Kidney glomerular epithelial cell (primary cell): Measurements from ENCODE around the gene SLC17A9.

Experiments used
- DNase-seq: peaks from one replicate; lab custom pipeline; 2025; lab: John Stamatoyannopoulos, UW

SLC17A9 gene

DNA sequence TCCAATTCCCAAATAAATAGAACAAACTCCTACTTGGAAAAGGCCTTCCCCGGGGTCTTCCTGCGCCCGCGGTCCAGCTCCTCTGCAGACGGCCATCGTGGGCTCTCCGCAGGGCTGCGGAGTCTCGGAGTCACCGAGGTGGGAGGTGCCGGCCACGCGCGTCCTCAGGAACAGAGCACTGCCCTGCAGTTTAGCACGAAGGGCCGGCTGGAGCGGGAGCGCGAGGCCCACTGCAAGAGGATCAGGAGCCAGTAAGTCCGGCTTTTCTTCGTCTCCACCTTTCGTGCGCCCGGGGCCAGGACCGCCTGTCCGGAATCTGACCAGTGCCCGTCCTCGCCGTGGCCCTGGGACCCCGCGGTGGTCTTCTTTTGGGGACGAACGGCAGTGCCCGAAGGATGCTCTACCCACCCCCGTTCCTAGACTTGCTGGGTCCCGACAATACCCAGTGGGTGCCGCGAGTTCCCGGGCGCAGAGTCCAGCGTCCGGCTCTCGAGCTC lies 52.9 kb downstream of the SLC17A9 start:
- no peak for DNase-seq

DNA sequence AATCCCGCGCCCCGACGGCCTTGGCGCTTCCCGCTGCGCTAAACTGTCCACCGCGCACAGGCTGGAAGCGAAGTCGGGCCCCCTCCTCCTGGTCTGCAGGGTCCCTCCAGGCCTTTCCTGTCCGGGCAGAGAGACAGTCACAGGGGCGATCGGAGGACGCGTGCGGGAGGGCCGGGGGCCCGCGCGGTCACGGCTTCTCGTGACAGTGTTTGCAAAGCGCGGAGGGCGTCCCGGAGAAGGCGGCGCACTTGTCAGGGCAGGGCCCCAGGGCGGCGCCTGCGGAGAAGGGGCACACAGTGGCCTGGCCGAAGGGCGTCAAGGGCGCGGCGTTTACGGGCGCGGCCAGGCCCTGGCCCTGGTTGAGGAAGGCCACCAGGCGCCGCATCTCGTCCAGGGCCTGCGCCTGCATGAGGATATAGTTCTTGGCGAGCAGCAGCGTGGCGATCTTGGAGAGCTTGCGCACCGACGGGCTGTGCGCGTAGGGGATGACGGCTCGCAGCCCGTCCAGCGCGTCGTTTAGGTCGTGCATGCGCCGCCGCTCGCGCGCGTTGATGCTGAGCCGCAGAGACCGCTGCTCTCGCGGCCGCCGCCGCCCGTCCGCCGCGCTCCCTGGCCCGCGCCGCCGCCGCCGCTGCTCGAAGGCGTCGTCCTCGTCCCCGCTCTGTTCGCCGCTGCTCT lies 53.5 kb downstream of the SLC17A9 start:
- no peak for DNase-seq

DNA sequence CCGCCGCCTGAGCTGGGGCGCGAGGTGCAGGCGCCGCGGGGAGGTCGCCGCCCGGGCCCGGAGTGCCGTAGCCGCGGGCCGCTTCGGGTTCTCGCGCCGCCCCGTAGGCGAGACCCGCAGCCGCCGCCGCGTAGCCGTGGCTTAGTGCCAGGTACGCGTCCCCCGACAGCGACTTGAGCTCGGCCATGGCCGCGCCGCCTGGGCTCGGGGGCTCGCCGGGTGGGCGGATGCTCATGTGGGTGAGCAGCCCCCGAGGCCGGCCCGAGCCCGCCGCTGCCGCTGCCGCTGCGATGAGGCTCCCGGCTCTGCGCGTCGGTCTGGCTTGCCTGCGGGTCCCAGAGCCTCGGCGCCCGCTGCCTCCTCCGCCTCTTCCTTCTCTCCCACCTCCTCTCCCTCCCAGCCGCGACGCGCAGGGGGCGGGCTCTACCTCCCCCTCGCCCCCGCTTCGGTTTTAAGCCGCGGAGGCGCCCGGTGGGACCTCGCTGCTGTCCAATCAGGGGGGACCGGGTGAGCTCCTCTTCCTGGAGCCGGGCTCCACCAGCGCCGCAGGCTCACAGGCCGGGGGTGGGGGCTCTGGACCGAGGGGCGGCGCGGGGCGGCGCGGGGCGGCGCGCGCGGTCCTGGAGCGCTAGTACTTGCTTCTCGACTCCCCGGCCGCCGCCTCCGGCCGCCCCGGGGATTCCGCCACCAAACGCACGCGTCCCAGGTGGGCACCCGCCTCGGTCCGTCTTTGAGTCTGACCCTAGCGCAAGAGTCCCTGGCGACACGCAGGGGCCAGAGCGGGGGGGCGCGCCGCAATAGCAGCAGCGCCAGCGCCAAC lies 54.2 kb downstream of the SLC17A9 start, which contains the start of gene BHLHE23:
Gene BHLHE23 (minus strand): TSS at position 425 of the 820 bp plus-strand sequence. CDS start 190 bp downstream, at position 235.
- DNase-seq, result no peak

DNA sequence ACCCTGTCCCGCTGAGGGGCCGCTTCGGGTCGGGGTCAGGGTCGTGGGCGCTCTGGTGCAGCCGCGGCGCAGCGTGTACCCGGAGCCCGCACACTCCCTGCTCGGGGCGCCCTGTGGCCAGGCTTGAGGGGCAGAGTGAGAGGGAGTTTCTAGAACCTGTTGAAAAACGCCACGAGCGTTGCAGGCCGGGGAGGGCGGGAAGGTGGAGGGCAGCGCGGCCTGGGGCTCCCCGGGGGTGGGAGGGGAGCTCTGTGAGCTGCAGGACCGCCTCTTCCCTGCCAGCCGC lies 54.8 kb downstream of the SLC17A9 start:
- no peak for DNase-seq

DNA sequence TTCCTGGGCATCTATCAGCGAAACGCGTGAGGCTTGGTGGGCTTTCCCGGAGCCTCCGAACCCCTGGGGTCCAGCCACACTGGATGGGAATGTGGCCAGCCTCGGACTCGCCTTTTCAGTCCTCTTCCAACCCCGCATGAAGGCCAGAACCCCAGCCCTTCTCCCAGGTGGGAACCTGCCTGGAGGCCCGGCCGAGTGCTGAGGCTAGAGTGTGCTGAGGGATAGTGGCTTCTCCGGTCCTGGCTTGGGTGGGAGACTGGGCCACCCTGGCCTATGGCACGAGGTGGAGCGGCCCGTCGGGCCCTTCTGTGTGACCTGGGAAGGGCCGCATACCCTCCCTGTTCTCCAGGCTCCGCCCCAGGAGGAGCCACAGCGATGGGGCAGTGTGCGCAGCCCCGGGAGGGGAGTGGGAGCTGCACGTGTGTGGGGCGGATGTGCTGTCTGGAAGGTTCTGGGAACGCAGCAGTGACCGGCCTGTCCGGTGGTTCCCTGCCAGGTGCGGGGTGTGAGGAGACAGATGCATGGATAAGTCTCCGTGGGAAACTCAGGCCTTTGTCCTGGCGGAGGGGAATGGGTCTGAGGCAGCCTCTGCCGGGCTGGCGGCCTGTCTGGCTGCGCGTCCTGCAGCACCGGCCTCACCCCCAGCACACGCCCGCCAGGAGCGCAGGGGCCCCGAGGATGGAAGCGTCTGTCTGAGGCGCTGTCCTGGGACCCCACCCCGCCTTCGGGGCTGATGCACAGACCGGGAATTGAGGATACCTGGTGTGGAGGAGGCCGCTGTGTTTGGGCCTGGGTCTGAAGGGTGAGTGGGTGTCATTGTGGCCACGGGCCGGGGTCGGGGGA lies 55.4 kb downstream of the SLC17A9 start:
- no peak for DNase-seq

DNA sequence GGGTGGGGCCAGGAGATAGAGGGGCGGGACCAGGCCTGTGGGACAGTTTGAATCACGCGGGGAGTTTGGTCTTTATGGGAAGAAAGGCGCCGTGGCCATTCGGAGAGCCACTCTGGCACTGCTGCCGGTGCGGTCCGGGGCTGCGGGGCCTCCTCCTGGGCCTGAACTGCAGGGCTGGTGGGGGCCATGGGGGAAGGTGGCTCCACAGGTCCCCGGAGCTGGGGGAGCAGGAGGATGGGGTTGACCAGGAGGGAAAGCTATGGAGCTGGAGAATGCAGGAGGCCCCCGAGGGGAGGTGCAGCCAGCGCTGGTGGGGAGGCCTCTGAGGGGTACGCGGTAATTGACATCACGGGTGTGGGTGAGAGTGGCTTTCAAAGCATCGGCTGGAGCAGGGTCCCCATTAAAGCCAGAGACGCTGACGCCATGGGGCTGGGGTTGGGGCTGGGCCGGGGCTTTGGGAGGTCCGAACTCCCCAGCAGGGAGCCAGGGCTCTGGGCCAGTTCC lies 56.1 kb downstream of the SLC17A9 start:
- DNase-seq, result no peak

DNA sequence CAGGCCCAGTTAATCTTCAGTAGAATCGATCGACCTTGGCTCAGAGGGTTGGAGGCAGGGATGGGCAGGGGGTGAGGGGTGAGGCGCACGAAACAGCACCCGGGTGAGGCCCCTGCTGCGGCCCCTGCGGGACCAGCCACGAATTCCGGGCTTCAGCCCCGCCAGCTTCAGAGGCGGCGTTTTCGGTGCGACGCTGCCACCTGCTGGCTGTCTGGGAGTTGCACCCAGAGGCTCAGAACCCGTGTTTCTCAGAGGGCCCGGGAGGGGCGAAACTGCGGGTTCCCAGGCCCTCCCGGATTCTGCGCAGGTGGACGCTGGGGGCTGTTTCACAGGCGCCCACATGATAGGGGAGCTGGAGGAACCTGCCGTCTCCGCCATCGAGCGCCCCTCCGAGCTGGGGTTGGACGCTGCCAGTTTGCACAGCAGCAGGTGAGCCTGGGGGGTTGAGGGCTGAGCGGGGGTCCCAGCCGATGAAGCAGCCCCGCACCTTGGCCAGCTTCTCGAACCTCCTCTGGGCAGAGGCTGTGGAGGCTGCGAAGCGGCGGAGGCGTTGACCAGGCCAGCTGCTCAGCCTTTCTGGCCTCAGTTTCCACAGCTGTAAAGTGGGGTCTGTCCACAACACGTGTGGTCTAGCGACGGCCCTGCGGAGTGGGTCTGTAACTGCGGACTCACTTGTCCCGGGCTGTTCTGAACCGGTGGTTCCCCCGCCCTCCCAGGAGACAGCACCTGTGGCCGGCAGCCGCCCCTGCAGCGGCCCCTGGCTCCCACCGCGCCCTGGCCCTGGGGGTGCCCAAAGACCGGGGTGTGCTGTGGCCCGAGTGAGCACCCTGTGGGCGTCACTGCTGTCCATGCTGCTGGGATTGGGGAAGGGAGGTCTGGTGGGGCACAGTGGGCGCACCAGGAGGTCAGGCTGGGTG lies 56.8 kb downstream of the SLC17A9 start:
- peak; percentile 20 for DNase-seq

DNA sequence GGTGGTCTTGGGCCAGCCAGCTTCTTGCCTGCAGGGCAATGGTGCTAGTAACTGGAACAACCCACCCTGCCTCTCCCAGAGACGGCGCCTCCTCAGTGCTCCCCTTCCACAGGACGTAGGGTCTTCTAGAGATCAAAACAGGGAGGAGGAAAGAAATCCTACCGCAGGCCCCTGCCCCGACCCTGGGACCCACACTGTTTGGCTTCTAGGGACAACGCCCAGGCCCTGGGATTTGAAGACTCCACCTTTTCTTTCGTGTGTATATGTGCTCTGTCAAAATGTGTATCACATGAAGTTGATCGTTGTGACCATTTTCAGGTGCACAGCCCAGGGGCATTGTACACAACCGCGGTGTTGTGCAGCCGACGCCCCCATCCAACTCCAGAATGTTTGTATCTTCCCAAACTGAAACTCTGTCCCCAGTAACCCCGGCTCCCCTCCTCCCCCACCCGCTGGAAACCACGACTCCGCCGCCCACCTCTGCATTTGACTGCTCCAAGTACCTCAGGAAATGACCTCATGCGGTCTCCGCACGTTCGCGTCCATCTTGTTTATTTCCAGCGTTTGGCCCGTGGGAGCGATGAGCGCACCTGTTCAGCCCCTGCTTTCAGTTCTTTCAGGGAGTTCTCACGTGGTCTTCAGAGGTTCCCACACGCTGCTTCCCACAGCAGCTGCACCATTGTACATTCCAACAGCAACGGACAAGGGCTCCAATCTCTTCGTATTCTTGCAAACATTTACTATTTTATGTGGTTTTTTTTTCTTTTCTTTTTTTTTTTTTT lies 57.7 kb downstream of the SLC17A9 start:
- DNase-seq, result no peak

DNA sequence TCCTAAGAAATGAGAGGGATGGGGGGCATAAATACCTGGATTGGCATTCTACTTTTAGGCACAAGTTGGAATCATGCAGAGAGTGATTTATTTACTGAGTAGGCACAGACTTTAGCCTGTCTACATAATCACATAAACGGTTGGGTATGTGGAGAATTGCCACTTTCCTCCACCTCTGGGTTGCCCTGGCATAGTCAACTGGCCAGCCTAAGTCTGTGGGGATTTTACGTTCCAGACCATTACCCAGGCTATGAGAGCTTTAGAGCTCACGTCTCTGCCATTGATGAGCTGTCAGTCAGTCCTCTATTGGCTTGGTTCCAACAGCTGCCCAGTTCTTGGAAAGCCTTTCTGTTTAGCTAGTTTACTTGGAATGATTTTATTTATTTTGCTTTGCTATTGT lies 59.3 kb downstream of the SLC17A9 start:
- peak; percentile 84 for DNase-seq

DNA sequence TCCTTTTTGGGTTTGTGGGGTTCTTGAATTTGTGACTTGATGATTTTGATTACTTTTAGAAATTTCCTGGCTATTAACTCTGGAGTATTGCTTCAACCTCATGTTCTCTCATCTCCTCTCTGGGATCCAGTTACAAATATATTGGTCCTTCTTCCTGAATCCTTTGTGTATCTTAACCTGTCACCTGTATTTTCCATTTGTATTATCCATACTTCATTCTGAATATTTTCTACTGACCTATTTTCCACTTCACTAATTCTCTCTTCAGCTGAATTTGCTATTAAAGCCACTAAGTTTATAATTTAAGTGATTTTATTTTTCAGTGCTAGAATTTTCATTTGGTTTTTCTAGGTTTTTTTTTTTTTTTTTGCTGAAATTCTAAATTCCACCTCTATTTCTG lies 60.7 kb downstream of the SLC17A9 start:
- DNase-seq, result no peak

DNA sequence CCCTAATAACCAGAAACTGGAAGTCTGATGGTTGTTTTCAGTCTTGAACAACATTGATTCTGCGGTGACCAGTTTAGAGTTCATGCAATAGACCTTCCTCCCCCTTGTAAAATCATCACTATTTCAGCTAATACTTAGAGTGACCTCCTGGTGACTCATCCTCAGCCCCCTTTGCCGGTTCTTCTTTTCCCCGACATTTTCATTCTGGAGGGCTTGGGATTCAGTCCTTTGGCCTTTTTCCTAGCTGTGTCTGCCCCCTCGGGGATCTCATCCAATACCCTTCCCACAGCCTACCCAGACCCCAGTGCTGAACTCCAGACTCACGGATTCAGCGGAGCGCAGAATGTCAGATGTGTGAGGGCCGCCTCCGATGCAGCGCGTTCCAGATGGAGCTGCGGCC lies 61.8 kb downstream of the SLC17A9 start:
- DNase-seq, result no peak

DNA sequence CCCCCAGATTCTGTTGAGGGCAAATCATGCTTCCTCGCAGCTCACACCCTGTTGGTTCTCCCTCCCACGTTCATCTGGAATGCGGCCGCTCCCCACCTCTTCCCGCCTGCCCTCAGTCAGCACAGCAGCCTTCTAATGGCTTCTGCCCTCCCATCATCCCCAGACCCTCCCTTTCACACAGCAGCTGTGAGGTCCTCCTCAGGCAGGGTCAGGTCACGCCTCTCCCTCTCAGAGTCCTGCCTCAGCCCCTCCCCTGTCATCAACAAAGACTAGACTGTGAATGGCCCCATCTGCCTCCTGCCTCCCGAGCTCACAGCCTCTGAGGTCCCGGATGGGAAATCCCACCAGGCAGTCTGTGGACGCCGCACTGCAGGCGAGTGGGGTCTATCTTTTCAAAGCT lies 62.2 kb downstream of the SLC17A9 start:
- DNase-seq, result no peak

DNA sequence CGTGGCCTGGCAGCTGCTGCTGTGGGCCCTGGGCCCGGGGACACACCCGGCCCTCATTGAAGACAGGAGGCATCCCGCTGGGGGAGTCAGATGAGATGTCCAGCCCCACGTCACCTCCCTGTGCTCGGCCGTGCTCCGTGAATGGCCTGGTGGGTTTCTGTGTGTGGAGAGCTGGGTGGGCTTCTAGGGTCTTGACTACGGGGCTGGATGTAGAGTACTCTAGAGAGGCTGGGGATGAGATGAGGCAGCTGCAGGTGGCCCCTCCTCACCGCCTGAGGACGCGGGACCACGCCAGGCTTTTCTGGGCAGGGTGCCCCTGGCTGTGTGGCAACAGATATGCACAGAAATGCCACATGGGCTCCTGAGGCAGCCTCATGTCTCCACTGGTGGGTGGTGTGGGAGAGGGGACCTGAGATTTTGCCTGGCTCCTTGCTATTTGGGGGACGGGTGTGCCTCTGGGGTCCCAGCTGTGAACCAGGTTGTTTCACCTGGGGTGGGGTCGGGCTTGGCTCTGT lies 62.7 kb downstream of the SLC17A9 start:
- no peak for DNase-seq

DNA sequence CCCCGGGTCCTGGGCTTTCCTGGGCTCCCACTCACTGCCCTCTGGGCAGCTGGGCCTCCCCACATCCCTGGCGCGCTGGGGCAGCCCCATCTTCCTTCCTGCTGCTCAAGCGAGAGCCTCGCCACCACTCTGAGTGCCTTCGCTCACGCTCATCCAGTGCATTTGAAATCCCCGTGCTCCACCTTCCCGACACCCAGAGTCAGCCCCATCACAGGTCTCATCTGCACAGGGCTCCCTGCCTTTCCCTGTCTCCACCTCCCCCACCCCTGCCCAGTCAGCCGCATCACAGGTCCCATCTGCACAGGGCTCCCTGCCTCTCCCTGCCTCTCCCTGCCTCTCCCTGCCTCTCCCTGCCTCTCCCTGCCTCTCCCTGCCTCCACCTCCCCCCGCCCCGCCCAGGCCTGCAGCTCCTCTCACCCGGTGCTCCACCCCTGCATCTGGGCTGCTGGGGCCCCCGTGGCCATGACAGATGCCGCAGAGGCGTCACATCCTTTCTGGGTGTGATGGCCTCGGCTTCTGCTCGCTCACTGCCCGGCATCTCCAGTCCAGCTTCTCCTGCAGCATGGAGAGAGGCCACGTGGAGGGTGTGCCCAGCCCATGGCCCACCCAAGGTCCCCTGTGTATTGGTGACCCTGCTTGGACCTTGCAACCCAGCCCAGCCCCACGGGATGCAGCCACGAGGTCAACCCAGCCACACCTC lies 63.3 kb downstream of the SLC17A9 start:
- DNase-seq, result no peak

DNA sequence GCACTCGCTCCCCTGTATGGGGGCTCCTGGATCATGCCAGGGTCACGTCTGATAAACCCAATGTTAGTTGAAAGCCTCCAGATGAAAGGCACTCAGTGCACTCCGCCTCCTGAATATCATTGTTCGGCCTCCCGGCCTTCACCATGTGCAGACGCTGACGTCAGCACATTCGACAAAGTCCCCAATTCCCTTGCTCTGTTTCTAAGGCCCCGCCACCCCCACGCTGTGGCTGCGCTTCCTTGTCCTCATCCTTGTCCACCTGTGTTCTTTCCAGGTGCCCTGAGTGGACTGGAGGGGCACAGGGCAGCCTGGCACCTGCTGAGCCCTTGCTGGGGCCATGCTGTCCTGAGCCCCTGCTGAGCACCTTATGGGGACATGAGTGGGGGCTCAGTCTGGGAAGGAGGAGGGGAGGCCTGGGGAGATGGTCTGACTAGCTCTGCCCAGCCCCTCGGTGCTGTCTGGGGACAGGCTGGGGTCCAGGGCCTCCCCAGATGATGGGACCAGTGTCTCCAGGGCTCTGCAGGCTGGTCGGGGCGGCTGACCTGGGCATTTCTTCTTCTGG lies 64.1 kb downstream of the SLC17A9 start:
- DNase-seq, result no peak

DNA sequence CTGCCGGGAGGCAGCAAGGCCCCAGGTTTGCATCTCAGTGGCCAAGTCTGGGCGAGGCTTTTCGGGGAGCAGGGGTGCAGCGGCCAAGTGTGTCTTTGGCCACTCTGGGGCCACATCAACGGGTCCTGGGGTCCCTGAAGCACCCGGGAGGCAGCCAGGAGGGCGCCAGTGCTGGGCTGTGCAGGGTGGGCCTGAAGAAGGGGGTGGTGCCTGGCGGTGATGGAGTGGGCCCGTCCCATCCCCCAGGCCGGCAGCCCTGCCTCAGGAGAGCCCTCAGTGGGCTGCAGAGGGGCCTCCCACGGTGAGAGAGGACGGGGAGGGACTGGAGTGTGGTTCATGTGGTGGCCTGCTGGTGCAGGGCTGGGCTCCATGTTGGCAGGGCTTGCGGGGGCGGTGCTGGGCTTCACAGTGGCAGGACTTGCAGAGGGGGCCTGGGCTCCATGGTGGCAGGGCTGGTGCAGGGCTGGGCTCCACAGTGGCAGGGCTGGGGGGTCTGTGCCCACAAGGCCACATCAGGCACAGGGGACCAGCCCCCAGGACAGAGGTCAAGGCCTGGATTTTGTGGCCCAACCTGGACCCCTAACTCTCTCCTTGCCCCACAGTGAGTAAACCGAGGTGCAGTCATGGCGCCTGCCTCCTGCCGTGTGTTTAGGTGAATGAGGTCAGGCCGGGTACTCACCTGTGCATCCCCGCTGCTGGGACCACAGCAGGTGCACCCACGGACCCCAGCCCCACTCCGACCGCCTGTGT lies 64.7 kb downstream of the SLC17A9 start:
- no peak for DNase-seq

DNA sequence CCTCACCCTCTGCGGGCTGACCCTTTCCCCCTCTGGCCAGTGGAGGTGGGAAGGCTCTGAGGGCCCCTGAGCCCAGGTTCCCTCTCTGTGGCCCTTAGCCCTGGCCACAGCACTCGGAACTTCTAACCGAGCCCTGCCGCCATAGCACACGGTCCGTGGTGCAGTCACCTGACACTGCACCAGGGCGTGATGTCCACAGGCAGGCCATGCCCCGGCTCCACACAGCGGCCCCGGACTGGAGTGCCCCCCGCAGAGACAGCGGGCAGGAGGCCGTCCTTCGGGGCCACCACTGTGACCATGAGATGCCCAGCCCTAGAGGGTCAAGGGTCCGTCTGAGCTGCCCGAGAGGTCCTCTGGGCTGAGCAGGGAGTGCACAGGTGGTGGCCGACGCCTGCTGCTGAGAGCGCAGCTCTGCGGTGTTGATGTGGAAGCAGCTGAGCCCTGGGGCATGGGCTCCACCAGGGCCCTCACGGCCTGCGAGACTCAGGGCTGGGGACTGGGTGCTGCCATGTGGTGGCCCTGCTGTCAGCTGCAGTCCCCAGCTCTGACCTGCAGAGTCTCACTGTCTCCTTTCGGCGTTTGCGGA lies 65.4 kb downstream of the SLC17A9 start:
- no peak for DNase-seq
